H1 (cell line): ENCODE results near the gene LPXN.

Experiments
- BACH1 ChIP-seq: IDR thresholded peaks from 2 replicates; pipeline ENCODE4 v1.6.1; 2012; ENCODE audit warnings: low read length, improper control_type of control experiment
- CBX5 ChIP-seq: fragments of 300-800, 300-1000 bp; sonication (generic); IDR thresholded peaks from 2 replicates; pipeline ENCODE4 v1.7.1; 2016; ENCODE audit warnings: antibody characterized with exemption, low read length, low read depth
- CREB1 ChIP-seq: IDR thresholded peaks from 2 replicates; pipeline ENCODE4 v1.6.1; 2012; ENCODE audit warnings: inconsistent platforms
- CTCF ChIP-seq, 3 experiments: IDR thresholded peaks; 1 replicate in 2 of 3; 2 replicates in 1 of 3; pipeline versions ENCODE4 v1.5.1 to v1.6.1; 2011; ENCODE audit warnings: low read length in 3 of 3, mild to moderate bottlenecking in 3 of 3, inconsistent platforms in 2 of 3, low read depth in 1 of 3, moderate library complexity in 1 of 3; ENCODE audit not compliant: insufficient read depth in 1 of 3; ENCODE audit errors: control extremely low read depth in 1 of 3
- RAD21 ChIP-seq, 2 experiments: IDR thresholded peaks in 1 of 2; conservative IDR thresholded peaks in 1 of 2; 2 replicates each; pipeline ENCODE4 v1.6.1; 2011; ENCODE audit warnings: low read depth in 2 of 2, low read length in 2 of 2, improper control_type of control experiment in 1 of 2, inconsistent platforms in 1 of 2, mild to moderate bottlenecking in 1 of 2, moderate library complexity in 1 of 2
- RXRA ChIP-seq: IDR thresholded peaks from 2 replicates; pipeline ENCODE4 v1.6.1; 2011; ENCODE audit warnings: low read depth, mild to moderate bottlenecking, low read length, moderate library complexity; ENCODE audit not compliant: insufficient read depth
- TAF1 ChIP-seq: IDR thresholded peaks from 2 replicates; pipeline ENCODE4 v1.6.1; 2011; ENCODE audit warnings: mild to moderate bottlenecking, low read depth, low read length
- TF ChIP-seq, protein P1 (sequence below): IDR thresholded peaks from 2 replicates; pipeline ENCODE4 v1.6.1; 2012; ENCODE audit warnings: inconsistent platforms

- TF ChIP-seq CREB1 (no peak), TAF1 (no peak), CBX5 (no peak), RAD21 (IDR thresholded peaks at IDR 0.05 in 1 of 2, conservative IDR thresholded peaks at IDR 0.05 in 1 of 2; ENCODE audit: low read depth in 2 of 2, low read length in 2 of 2) (no peak), BACH1 (no peak), CTCF (IDR thresholded peaks at IDR 0.05; ENCODE audit: control extremely low read depth in 1 of 3, insufficient read depth in 1 of 3, low read depth in 1 of 3, low read length in 3 of 3) (no peak), RXRA (no peak)
- TF ChIP-seq, protein P1, sequence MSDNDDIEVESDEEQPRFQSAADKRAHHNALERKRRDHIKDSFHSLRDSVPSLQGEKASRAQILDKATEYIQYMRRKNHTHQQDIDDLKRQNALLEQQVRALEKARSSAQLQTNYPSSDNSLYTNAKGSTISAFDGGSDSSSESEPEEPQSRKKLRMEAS: no peak
Observed at GRCh38 chr11:58622344-58622743, 46.7 kb upstream of the LPXN start, which contains the start of gene CNTF.
